ENCODE data around the gene NBEA. TPM values are rescaled to one million over a fixed set of nuclear protein-coding genes. Genes with fewer than 3 reads are reported as not detected.
A peak's percentile ranks its signal among the peaks of the same experiment; 100 is the strongest.

NBEA gene
- total and polyA plus RNA-seq, 3 experiments from 2014 or later, result 0.14 to 0.24 (median 0.20) TPM

- Mint-ChIP-seq H3K36me3 (no peaks in the 10 kb centered on the region), H3K4me3 (no peak overlapping the region), H3K27ac (no peak overlapping the region), H3K9me3 (peaks cover 0 to 4% (median 0%) of the 10 kb centered on the region in 5 donors), H3K4me1 (no peaks in the 10 kb centered on the region), H3K27me3 (peaks cover 0 to 2% of the 10 kb centered on the region in 2 donors)
- POLR2A ChIA-PET, result no interaction called here
- Histone ChIP-seq H3K9me3 (ENCODE audit: low read length) (no peaks in the 10 kb centered on the region), H3K4me3 (ENCODE audit: low read length) (no peak overlapping the region), H3K36me3 (ENCODE audit: insufficient read depth, low read length) (no peaks in the 10 kb centered on the region), H3K27ac (ENCODE audit: low read depth, low read length) (no peak overlapping the region), H3K4me1 (ENCODE audit: insufficient read depth, low read length) (no peaks in the 10 kb centered on the region), H3K27me3 (ENCODE audit: insufficient read depth, low read length, poor library complexity, severe bottlenecking) (no peaks in the 10 kb centered on the region)
- CTCF ChIA-PET, result no interaction called here
- peak in 1 of 5 donors; percentile 5 for DNase-seq
Measured at GRCh38 chr13:35720690-35721554, 778.9 kb downstream of the NBEA start.

All from CD8-positive, alpha-beta memory T cell (primary cell).